ENCODE measurements around the gene DDX17.

The DDX17 gene

GRCh38 chr22:38455076-38455529, 51.0 kb downstream of the DDX17 start, which contains the start of gene KCNJ4:
KCNJ4 (minus strand) TSS chr22:38455199; CDS start chr22:38428132, 27,067 bp downstream.
- no peaks in the 10 kb centered on the region for H3K4me1 ChIP-seq (ENCODE audit: control insufficient read depth, insufficient read depth, low read length, unreplicated experiment)
- H3K27me3 ChIP-seq (ENCODE audit: insufficient read depth, low read length): peaks cover 46% of the 10 kb centered on the region
- H2AFZ ChIP-seq (ENCODE audit: low read length, unreplicated experiment): no peak within 1 kb of the TSS
- no peak within 1 kb of the TSS for H3K27ac ChIP-seq (ENCODE audit: low read depth, low read length)
- H3K79me2 ChIP-seq (ENCODE audit: control insufficient read depth, insufficient read depth, low read length, unreplicated experiment): no peaks in the 10 kb centered on the region
- H3K36me3 ChIP-seq (ENCODE audit: insufficient read depth, low read length): no peaks in the 10 kb centered on the region
- H3K4me3 ChIP-seq (ENCODE audit: low read depth, low read length): no peak within 1 kb of the TSS

- no peak overlapping the region for H3K4me3 ChIP-seq (ENCODE audit: low read depth, low read length)
- H3K36me3 ChIP-seq (ENCODE audit: insufficient read depth, low read length): no peaks in the 10 kb centered on the region
- H3K4me1 ChIP-seq (ENCODE audit: control insufficient read depth, insufficient read depth, low read length, unreplicated experiment): no peaks in the 10 kb centered on the region
- H3K27me3 ChIP-seq (ENCODE audit: insufficient read depth, low read length): peaks cover 46% of the 10 kb centered on the region
- H3K79me2 ChIP-seq (ENCODE audit: control insufficient read depth, insufficient read depth, low read length, unreplicated experiment): no peaks in the 10 kb centered on the region
- no peak overlapping the region for H2AFZ ChIP-seq (ENCODE audit: low read length, unreplicated experiment)
- H3K27ac ChIP-seq (ENCODE audit: low read depth, low read length): no peak overlapping the region
These were observed 51.6 kb downstream of the DDX17 start for GRCh38 chr22:38454353-38455075.

DNA sequence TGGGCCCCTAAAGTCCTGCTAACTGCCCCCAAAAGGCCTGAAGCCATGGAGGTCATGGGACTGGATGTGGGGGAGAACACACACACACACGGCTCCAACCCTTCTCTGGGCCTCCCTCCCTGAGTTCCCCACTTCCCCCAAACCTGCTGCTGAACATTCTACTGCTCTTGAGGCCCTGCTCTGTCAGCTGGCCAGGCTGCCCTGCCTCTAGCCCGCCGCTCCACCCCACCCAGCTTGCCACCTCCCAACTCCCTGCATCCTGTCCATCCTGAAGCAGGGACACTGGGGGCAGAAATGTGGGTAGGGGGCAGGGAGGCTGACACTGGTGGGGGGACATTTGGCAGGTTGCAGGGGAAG, 52.1 kb downstream of the DDX17 start:
- no peak overlapping the region for H2AFZ ChIP-seq (ENCODE audit: low read length, unreplicated experiment)
- no peak overlapping the region for H3K4me3 ChIP-seq (ENCODE audit: low read depth, low read length)
- H3K4me1 ChIP-seq (ENCODE audit: control insufficient read depth, insufficient read depth, low read length, unreplicated experiment): no peaks in the 10 kb centered on the region
- H3K36me3 ChIP-seq (ENCODE audit: insufficient read depth, low read length): no peaks in the 10 kb centered on the region
- H3K27ac ChIP-seq (ENCODE audit: low read depth, low read length): no peak overlapping the region
- peaks cover 46% of the 10 kb centered on the region for H3K27me3 ChIP-seq (ENCODE audit: insufficient read depth, low read length)
- H3K79me2 ChIP-seq (ENCODE audit: control insufficient read depth, insufficient read depth, low read length, unreplicated experiment): no peaks in the 10 kb centered on the region

GRCh38 chr22:38453066-38453672, 52.9 kb downstream of the DDX17 start:
- Histone ChIP-seq H3K36me3 (ENCODE audit: insufficient read depth, low read length) (no peaks in the 10 kb centered on the region), H3K27me3 (ENCODE audit: insufficient read depth, low read length) (peaks cover 46% of the 10 kb centered on the region), H3K4me1 (ENCODE audit: control insufficient read depth, insufficient read depth, low read length, unreplicated experiment) (no peaks in the 10 kb centered on the region), H3K27ac (ENCODE audit: low read depth, low read length) (no peak overlapping the region), H2AFZ (ENCODE audit: low read length, unreplicated experiment) (no peak overlapping the region), H3K4me3 (ENCODE audit: low read depth, low read length) (no peak overlapping the region), H3K79me2 (ENCODE audit: control insufficient read depth, insufficient read depth, low read length, unreplicated experiment) (no peaks in the 10 kb centered on the region)

GRCh38 chr22:38452373-38453065, 53.6 kb downstream of the DDX17 start:
- H3K79me2 ChIP-seq (ENCODE audit: control insufficient read depth, insufficient read depth, low read length, unreplicated experiment): no peaks in the 10 kb centered on the region
- no peak overlapping the region for H3K4me3 ChIP-seq (ENCODE audit: low read depth, low read length)
- H3K27me3 ChIP-seq (ENCODE audit: insufficient read depth, low read length): peaks cover 46% of the 10 kb centered on the region
- no peaks in the 10 kb centered on the region for H3K4me1 ChIP-seq (ENCODE audit: control insufficient read depth, insufficient read depth, low read length, unreplicated experiment)
- no peak overlapping the region for H3K27ac ChIP-seq (ENCODE audit: low read depth, low read length)
- H2AFZ ChIP-seq (ENCODE audit: low read length, unreplicated experiment): no peak overlapping the region
- H3K36me3 ChIP-seq (ENCODE audit: insufficient read depth, low read length): no peaks in the 10 kb centered on the region

DNA sequence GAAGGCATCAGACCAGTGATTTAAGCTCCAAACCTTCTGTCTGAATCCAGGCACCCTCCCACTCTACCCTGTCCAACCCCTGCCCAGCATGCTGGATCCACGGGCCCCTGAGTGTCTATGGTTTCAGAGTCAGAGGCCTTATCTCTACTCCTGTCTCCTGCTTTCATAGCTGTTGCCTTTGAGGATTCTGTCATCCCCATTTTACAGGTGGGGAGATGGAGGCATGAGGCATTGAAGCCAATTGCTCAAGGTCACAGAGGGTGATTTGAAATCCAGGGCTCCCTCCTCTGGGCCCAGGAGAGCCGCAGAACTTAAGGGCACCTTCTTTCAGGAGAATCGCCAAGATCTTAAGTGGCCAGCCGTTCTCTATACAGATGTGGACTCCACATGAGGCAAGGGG, 54.2 kb downstream of the DDX17 start:
- H3K4me3 ChIP-seq (ENCODE audit: low read depth, low read length): no peak overlapping the region
- H2AFZ ChIP-seq (ENCODE audit: low read length, unreplicated experiment): no peak overlapping the region
- H3K79me2 ChIP-seq (ENCODE audit: control insufficient read depth, insufficient read depth, low read length, unreplicated experiment): no peaks in the 10 kb centered on the region
- H3K27me3 ChIP-seq (ENCODE audit: insufficient read depth, low read length): peaks cover 40% of the 10 kb centered on the region
- no peaks in the 10 kb centered on the region for H3K4me1 ChIP-seq (ENCODE audit: control insufficient read depth, insufficient read depth, low read length, unreplicated experiment)
- no peak overlapping the region for H3K27ac ChIP-seq (ENCODE audit: low read depth, low read length)
- no peaks in the 10 kb centered on the region for H3K36me3 ChIP-seq (ENCODE audit: insufficient read depth, low read length)

DNA sequence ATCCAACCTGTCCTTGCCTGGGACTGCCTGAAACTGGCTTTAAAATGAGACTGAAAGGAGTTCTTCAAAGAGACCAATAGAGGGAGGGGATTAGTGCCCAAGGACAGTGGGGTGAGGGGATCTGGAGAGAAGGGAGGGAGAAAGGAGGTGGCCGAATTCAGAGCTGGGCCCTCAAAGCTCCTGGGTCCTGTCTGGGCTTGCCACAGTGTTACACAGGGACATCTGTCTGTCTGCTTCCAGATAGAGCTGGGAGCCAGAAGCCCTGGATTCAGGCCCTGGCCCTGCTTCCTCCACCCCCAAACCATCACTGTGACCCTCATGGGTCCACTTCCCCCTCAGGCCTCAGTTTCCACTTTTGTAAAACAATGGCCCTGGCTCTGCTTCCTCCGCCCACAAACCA, 54.7 kb downstream of the DDX17 start:
- Histone ChIP-seq H3K27ac (ENCODE audit: low read depth, low read length) (no peak overlapping the region), H3K27me3 (ENCODE audit: insufficient read depth, low read length) (peaks cover 35% of the 10 kb centered on the region), H2AFZ (ENCODE audit: low read length, unreplicated experiment) (no peak overlapping the region)

GRCh38 chr22:38450234-38450797, 55.8 kb downstream of the DDX17 start:
- H3K4me3 ChIP-seq (ENCODE audit: low read depth, low read length): no peak overlapping the region
- H3K36me3 ChIP-seq (ENCODE audit: insufficient read depth, low read length): no peaks in the 10 kb centered on the region
- H3K27me3 ChIP-seq (ENCODE audit: insufficient read depth, low read length): peaks cover 26% of the 10 kb centered on the region

More for the DNA sequence above, 54.7 kb downstream of the DDX17 start:
- Histone ChIP-seq H3K79me2 (ENCODE audit: control insufficient read depth, insufficient read depth, low read length, unreplicated experiment) (no peaks in the 10 kb centered on the region), H3K4me1 (ENCODE audit: control insufficient read depth, insufficient read depth, low read length, unreplicated experiment) (no peaks in the 10 kb centered on the region), H3K36me3 (ENCODE audit: insufficient read depth, low read length) (no peaks in the 10 kb centered on the region), H3K4me3 (ENCODE audit: low read depth, low read length) (no peak overlapping the region)

GRCh38 chr22:38449776-38450175, 56.3 kb downstream of the DDX17 start:
- Histone ChIP-seq H3K27me3 (ENCODE audit: insufficient read depth, low read length) (peaks cover 25% of the 10 kb centered on the region), H3K4me3 (ENCODE audit: low read depth, low read length) (no peak overlapping the region)

More at GRCh38 chr22:38450234-38450797, 55.8 kb downstream of the DDX17 start:
- Histone ChIP-seq H2AFZ (ENCODE audit: low read length, unreplicated experiment) (no peak overlapping the region), H3K27ac (ENCODE audit: low read depth, low read length) (no peak overlapping the region), H3K79me2 (ENCODE audit: control insufficient read depth, insufficient read depth, low read length, unreplicated experiment) (no peaks in the 10 kb centered on the region), H3K4me1 (ENCODE audit: control insufficient read depth, insufficient read depth, low read length, unreplicated experiment) (no peaks in the 10 kb centered on the region)

DNA sequence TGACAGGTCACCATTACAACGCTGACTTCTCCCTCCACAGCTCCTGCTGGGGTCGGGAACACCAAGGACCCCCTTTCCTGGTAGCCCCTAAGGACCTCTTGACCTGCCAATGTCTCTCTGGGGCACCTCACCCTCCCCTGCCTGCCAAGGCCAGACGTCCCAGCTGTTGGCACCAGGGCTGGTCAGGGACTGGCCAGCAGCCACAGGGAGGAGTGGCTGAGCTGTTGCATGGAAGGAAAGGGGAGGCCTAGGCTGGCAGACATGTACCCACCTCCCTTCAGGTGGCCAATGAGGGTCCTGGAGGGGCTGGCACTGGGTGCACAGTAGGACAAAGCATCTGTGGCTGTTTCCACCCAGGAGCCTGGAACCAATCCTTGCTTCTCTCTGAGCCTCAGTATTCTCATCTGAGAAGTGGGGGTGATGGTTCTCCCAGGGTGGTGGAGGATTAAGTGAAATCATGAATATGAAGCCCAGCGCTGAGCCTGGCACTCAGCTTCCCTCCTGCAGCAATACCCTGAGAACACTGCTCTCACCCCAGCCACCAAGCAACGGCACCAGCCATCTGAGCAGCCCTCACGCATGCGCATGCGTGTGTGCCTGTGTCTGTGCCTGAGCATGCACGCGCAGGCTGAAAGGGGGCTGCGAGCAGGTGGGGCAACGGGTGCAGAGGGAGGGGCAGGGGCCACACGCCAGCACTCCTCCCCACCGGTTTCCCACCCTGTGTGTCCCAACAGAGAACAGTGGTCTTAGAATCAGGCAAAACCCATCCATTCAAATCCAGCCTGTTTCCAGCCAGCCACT, 57.0 kb downstream of the DDX17 start:
- Histone ChIP-seq H3K4me1 (ENCODE audit: control insufficient read depth, insufficient read depth, low read length, unreplicated experiment) (no peaks in the 10 kb centered on the region), H3K36me3 (ENCODE audit: insufficient read depth, low read length) (no peaks in the 10 kb centered on the region), H3K79me2 (ENCODE audit: control insufficient read depth, insufficient read depth, low read length, unreplicated experiment) (no peaks in the 10 kb centered on the region), H3K27me3 (ENCODE audit: insufficient read depth, low read length) (peaks cover 19% of the 10 kb centered on the region), H3K4me3 (ENCODE audit: low read depth, low read length) (no peak overlapping the region), H2AFZ (ENCODE audit: low read length, unreplicated experiment) (no peak overlapping the region), H3K27ac (ENCODE audit: low read depth, low read length) (no peak overlapping the region)

More at GRCh38 chr22:38449776-38450175, 56.3 kb downstream of the DDX17 start:
- Histone ChIP-seq H3K36me3 (ENCODE audit: insufficient read depth, low read length) (no peaks in the 10 kb centered on the region), H3K4me1 (ENCODE audit: control insufficient read depth, insufficient read depth, low read length, unreplicated experiment) (no peaks in the 10 kb centered on the region), H3K79me2 (ENCODE audit: control insufficient read depth, insufficient read depth, low read length, unreplicated experiment) (no peaks in the 10 kb centered on the region), H2AFZ (ENCODE audit: low read length, unreplicated experiment) (no peak overlapping the region), H3K27ac (ENCODE audit: low read depth, low read length) (no peak overlapping the region)
